ENCODE results near the gene SLC35F3.
A peak's percentile ranks its signal among the peaks of the same experiment; 100 is the strongest.
"Not testable (repeated sequence)": the region's sequence is repeated elsewhere in the genome, so short reads cannot be mapped to it uniquely, and the experiment has no call there.

The SLC35F3 gene

GRCh38 chr1:234111458-234112142 is 207.1 kb downstream of the SLC35F3 start:
- DNase-seq, result peak; percentile 6 to 72 (median 51)

- DNase-seq, result peak; percentile 36 to 83 (median 48)
These were observed 210.3 kb downstream of the SLC35F3 start for GRCh38 chr1:234114648-234115307.

GRCh38 chr1:234118911-234119310 is 214.4 kb downstream of the SLC35F3 start:
- DNase-seq, result no peak

- no peak for DNase-seq
These were observed 215.0 kb downstream of the SLC35F3 start for GRCh38 chr1:234119431-234119830.

- DNase-seq, result no peak
These were observed 216.0 kb downstream of the SLC35F3 start for GRCh38 chr1:234120327-234120944.

- not testable (repeated sequence) for DNase-seq
These were observed 217.2 kb downstream of the SLC35F3 start for GRCh38 chr1:234121659-234122058.

- DNase-seq, result not testable (repeated sequence)
These were observed 218.1 kb downstream of the SLC35F3 start for GRCh38 chr1:234122571-234122970.

- no peak for DNase-seq
These were observed 219.4 kb downstream of the SLC35F3 start for GRCh38 chr1:234123867-234124266.

- DNase-seq, result peak; percentile 16 to 64 (median 54)
These were observed 220.8 kb downstream of the SLC35F3 start for GRCh38 chr1:234125283-234125682.

- no peak for DNase-seq
These were observed 221.2 kb downstream of the SLC35F3 start for GRCh38 chr1:234125714-234126113.

GRCh38 chr1:234127026-234127671 is 222.7 kb downstream of the SLC35F3 start:
- peak in 1 of 3 experiments; percentile 3 for DNase-seq

- DNase-seq, result no peak
These were observed 228.3 kb downstream of the SLC35F3 start for GRCh38 chr1:234132795-234133194.

- DNase-seq, result no peak
These were observed 230.4 kb downstream of the SLC35F3 start for GRCh38 chr1:234134878-234135277.

GRCh38 chr1:234135501-234135900 is 231.0 kb downstream of the SLC35F3 start:
- DNase-seq, result peak in 2 of 3 experiments; percentile 51 to 80

- no peak for DNase-seq
These were observed 231.6 kb downstream of the SLC35F3 start for GRCh38 chr1:234136073-234136472.

GRCh38 chr1:234139966-234140365 is 235.5 kb downstream of the SLC35F3 start:
- no peak for DNase-seq

GRCh38 chr1:234140388-234140787 is 235.9 kb downstream of the SLC35F3 start:
- DNase-seq, result no peak

- DNase-seq, result no peak
These were observed 236.5 kb downstream of the SLC35F3 start for GRCh38 chr1:234141006-234141405.

- no peak for DNase-seq
These were observed 239.2 kb downstream of the SLC35F3 start for GRCh38 chr1:234143681-234144080.

GRCh38 chr1:234144901-234145300 is 240.4 kb downstream of the SLC35F3 start:
- DNase-seq, result no peak

- DNase-seq, result no peak
These were observed 243.9 kb downstream of the SLC35F3 start for GRCh38 chr1:234148350-234148749.

GRCh38 chr1:234148816-234149215 is 244.3 kb downstream of the SLC35F3 start:
- no peak for DNase-seq

GRCh38 chr1:234149217-234149616 is 244.7 kb downstream of the SLC35F3 start:
- no peak for DNase-seq
